ENCODE data around the gene POMT2. TPM values are rescaled to one million over a fixed set of nuclear protein-coding genes. Genes with fewer than 3 reads are reported as not detected.
A peak's percentile ranks its signal among the peaks of the same experiment; 100 is the strongest.

POMT2 gene

GRCh38 chr14:77230914-77231313 lies 89.8 kb downstream of the POMT2 start:
- Histone ChIP-seq H3K18ac (ENCODE audit: low read length) (no peak overlapping the region), H3K79me1 (ENCODE audit: low read length) (no peaks in the 10 kb centered on the region), H4K8ac (ENCODE audit: low read depth, low read length) (no peak overlapping the region), H2BK15ac (replicated peaks; ENCODE audit: low read depth) (no peak overlapping the region), H3K4me3 (ENCODE audit: low read length) (no peak overlapping the region), H4K5ac (ENCODE audit: low read length) (no peak overlapping the region), H3K36me3 (ENCODE audit: control insufficient read depth, insufficient read depth, low read length) (no peaks in the 10 kb centered on the region), H3K4me2 (ENCODE audit: low read length) (no peak overlapping the region), H3K4me1 (ENCODE audit: control insufficient read depth, low read depth, low read length) (no peaks in the 10 kb centered on the region), H3K56ac (ENCODE audit: low read length) (no peak overlapping the region), H3K27ac (ENCODE audit: low read depth, low read length) (no peak overlapping the region), H2AK5ac (ENCODE audit: low read length) (no peak overlapping the region), H3K27me3 (ENCODE audit: insufficient read depth, low read length, poor library complexity) (no peaks in the 10 kb centered on the region), H2BK5ac (ENCODE audit: low read length) (no peak overlapping the region), H3K9ac (ENCODE audit: low read length) (no peak overlapping the region), H3K23ac (ENCODE audit: low read length) (no peak overlapping the region), H3K79me2 (ENCODE audit: control insufficient read depth, insufficient read depth, low read length) (no peaks in the 10 kb centered on the region), H3K4ac (ENCODE audit: low read depth, low read length) (no peak overlapping the region), H2BK120ac (ENCODE audit: low read depth, low read length) (no peak overlapping the region)
- DNase-seq = no peak
- whole genome bisulfite sequencing (ENCODE audit: extremely low coverage, insufficient coverage, low lambda C conversion rate) = no CpG with 5 or more reads among the region's 2 CpGs

- Histone ChIP-seq H3K56ac (ENCODE audit: low read length) (no peak overlapping the region), H3K18ac (ENCODE audit: low read length) (no peak overlapping the region), H3K4me1 (ENCODE audit: control insufficient read depth, low read depth, low read length) (no peaks in the 10 kb centered on the region), H3K79me2 (ENCODE audit: control insufficient read depth, insufficient read depth, low read length) (no peaks in the 10 kb centered on the region), H3K27ac (ENCODE audit: low read depth, low read length) (no peak overlapping the region), H3K4ac (ENCODE audit: low read depth, low read length) (no peak overlapping the region), H4K8ac (ENCODE audit: low read depth, low read length) (no peak overlapping the region), H3K4me2 (ENCODE audit: low read length) (no peak overlapping the region), H3K36me3 (ENCODE audit: control insufficient read depth, insufficient read depth, low read length) (no peaks in the 10 kb centered on the region), H2BK5ac (ENCODE audit: low read length) (no peak overlapping the region), H3K79me1 (ENCODE audit: low read length) (no peaks in the 10 kb centered on the region), H3K23ac (ENCODE audit: low read length) (no peak overlapping the region), H3K4me3 (ENCODE audit: low read length) (no peak overlapping the region), H4K5ac (ENCODE audit: low read length) (no peak overlapping the region), H2AK5ac (ENCODE audit: low read length) (no peak overlapping the region), H2BK15ac (replicated peaks; ENCODE audit: low read depth) (no peak overlapping the region), H3K27me3 (ENCODE audit: insufficient read depth, low read length, poor library complexity) (no peaks in the 10 kb centered on the region), H3K9ac (ENCODE audit: low read length) (no peak overlapping the region), H2BK120ac (ENCODE audit: low read depth, low read length) (no peak overlapping the region)
- peak; percentile 42 for DNase-seq
- WGBS (ENCODE audit: extremely low coverage, insufficient coverage, low lambda C conversion rate) = no CpG with 5 or more reads among the region's 6 CpGs
Observed at GRCh38 chr14:77228056-77228455, 92.6 kb downstream of the POMT2 start.

GRCh38 chr14:77225892-77226557 lies 94.7 kb downstream of the POMT2 start:
- Histone ChIP-seq H2BK5ac (ENCODE audit: low read length) (no peak overlapping the region), H4K5ac (ENCODE audit: low read length) (no peak overlapping the region), H3K4me2 (ENCODE audit: low read length) (no peak overlapping the region), H2BK15ac (replicated peaks; ENCODE audit: low read depth) (no peak overlapping the region), H3K36me3 (ENCODE audit: control insufficient read depth, insufficient read depth, low read length) (no peaks in the 10 kb centered on the region), H3K4me3 (ENCODE audit: low read length) (no peak overlapping the region), H3K56ac (ENCODE audit: low read length) (no peak overlapping the region), H2BK120ac (ENCODE audit: low read depth, low read length) (no peak overlapping the region), H3K27ac (ENCODE audit: low read depth, low read length) (no peak overlapping the region), H3K27me3 (ENCODE audit: insufficient read depth, low read length, poor library complexity) (no peaks in the 10 kb centered on the region), H4K8ac (ENCODE audit: low read depth, low read length) (no peak overlapping the region), H2AK5ac (ENCODE audit: low read length) (no peak overlapping the region), H3K79me2 (ENCODE audit: control insufficient read depth, insufficient read depth, low read length) (no peaks in the 10 kb centered on the region), H3K4me1 (ENCODE audit: control insufficient read depth, low read depth, low read length) (peaks cover 2% of the 10 kb centered on the region), H3K9ac (ENCODE audit: low read length) (no peak overlapping the region), H3K23ac (ENCODE audit: low read length) (no peak overlapping the region), H3K4ac (ENCODE audit: low read depth, low read length) (no peak overlapping the region), H3K79me1 (ENCODE audit: low read length) (no peaks in the 10 kb centered on the region), H3K18ac (ENCODE audit: low read length) (no peak overlapping the region)
- WGBS (ENCODE audit: extremely low coverage, insufficient coverage, low lambda C conversion rate) = no CpG with 5 or more reads among the region's 14 CpGs
- DNase-seq = no peak

- Histone ChIP-seq H3K27me3 (ENCODE audit: insufficient read depth, low read length, poor library complexity) (no peaks in the 10 kb centered on the region), H3K9ac (ENCODE audit: low read length) (no peak overlapping the region), H4K8ac (ENCODE audit: low read depth, low read length) (no peak overlapping the region), H3K4me2 (ENCODE audit: low read length) (no peak overlapping the region), H3K4me1 (ENCODE audit: control insufficient read depth, low read depth, low read length) (peaks cover 5% of the 10 kb centered on the region), H3K4ac (ENCODE audit: low read depth, low read length) (no peak overlapping the region), H2BK120ac (ENCODE audit: low read depth, low read length) (no peak overlapping the region), H2BK15ac (replicated peaks; ENCODE audit: low read depth) (no peak overlapping the region), H4K5ac (ENCODE audit: low read length) (no peak overlapping the region), H3K79me1 (ENCODE audit: low read length) (no peaks in the 10 kb centered on the region), H3K23ac (ENCODE audit: low read length) (no peak overlapping the region), H2BK5ac (ENCODE audit: low read length) (no peak overlapping the region), H3K18ac (ENCODE audit: low read length) (no peak overlapping the region), H3K56ac (ENCODE audit: low read length) (no peak overlapping the region), H2AK5ac (ENCODE audit: low read length) (no peak overlapping the region), H3K4me3 (ENCODE audit: low read length) (no peak overlapping the region), H3K27ac (ENCODE audit: low read depth, low read length) (no peak overlapping the region), H3K79me2 (ENCODE audit: control insufficient read depth, insufficient read depth, low read length) (no peaks in the 10 kb centered on the region), H3K36me3 (ENCODE audit: control insufficient read depth, insufficient read depth, low read length) (no peaks in the 10 kb centered on the region)
- DNase-seq = no peak
- no CpG with 5 or more reads among the region's 12 CpGs for WGBS (ENCODE audit: extremely low coverage, insufficient coverage, low lambda C conversion rate)
Observed at GRCh38 chr14:77225254-77225653, 95.4 kb downstream of the POMT2 start.

Small RNA genes within 50 kb of the gene (small RNA-seq; reads per million reads assigned to genes)
- not detected for gene MIR1260A (ENCODE audit: insufficient read depth)
